GM19239 (cell line): Measurements from ENCODE around the gene ENO3.

Source experiments
- DNase-seq: peaks from one replicate; pipeline ENCODE4 v3.0.0; 2011; ENCODE audit warnings: low spot score; ENCODE audit not compliant: insufficient read length
- FAIRE-seq: peaks from 2 replicates; lab custom pipeline; 2011; peaks lifted over from hg19 to GRCh38; lab: Jason Lieb, UNC

Gene ENO3

DNA sequence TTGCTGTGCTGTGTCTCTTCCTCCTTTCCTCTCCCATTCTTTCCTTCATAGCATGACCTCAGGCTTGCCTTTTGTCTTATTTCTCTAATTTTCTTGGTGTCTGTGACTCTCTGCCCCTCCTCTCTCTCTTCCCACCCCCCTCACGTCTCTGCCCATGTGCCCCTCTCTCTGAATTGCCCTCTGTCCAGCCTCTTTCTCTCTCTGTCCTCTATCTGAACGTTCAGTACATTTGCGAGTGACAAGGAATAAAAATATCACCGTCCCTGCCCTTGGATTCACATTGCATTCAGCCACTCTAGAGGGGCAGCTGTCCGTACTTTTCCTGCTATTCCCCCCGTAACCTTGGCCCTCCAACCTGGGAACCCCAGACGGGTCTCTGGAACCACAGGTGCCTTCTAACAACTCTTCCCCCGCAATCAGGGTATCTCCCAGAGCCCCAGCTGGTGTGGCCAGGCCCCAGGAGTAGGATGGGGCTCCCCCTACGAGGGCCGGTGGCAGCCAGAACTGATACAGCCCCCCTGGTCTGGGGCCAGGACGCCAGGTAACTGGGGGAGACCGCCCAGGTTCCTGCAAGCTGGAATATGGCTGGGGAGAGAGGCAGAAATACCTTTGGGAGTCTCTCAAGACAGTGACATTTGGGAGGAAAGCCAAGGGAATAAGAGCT lies 48.6 kb downstream of the ENO3 start:
- no peak for DNase-seq
- no peak for FAIRE-seq

DNA sequence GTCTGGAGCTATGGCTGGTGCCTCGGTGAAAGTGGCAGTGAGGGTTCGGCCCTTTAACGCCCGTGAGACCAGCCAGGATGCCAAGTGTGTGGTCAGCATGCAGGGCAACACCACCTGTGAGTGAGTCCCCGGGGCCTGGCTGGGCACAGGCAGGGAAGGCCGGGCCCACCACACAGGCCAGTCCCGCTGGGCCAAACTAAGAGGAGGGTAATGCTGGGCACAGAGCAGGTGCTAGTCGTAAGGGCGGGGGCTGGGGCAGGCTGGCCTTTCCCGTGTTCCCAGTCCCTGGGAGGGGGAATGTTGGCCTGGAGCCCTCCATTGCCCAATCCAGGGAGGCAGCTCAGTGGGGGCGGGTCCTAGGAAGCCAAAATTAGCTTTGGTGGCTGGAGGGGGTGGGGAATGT lies 49.3 kb downstream of the ENO3 start:
- FAIRE-seq = no peak
- DNase-seq = no peak

DNA sequence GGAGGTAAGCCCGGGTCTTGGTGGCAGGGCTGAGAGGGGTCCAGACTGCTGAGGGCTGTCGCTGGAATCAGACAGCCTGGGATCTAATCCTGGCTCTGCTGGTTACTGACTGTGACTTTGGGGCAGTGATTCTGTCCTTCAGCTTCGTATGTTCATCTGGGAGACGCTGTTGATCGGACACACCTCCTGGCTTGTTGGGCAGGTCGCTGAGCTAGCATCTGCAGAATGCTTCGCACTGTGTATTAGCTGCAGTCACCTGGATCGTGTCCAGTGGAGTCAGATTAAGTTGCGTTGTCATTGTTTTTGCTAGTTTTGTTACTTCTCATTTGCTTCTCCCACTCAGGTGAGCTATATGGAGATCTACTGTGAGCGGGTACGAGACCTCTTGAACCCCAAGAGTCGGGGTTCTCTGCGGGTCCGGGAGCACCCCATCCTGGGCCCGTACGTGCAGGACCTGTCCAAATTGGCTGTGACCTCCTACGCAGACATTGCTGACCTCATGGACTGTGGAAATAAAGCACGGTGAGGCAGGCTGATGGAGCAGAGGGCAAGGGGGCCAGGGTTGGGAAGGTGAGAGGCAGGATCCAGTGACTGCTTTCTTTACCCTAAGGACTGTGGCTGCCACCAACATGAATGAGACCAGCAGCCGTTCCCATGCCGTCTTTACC lies 51.3 kb downstream of the ENO3 start:
- FAIRE-seq (no peak), DNase-seq (no peak)

DNA sequence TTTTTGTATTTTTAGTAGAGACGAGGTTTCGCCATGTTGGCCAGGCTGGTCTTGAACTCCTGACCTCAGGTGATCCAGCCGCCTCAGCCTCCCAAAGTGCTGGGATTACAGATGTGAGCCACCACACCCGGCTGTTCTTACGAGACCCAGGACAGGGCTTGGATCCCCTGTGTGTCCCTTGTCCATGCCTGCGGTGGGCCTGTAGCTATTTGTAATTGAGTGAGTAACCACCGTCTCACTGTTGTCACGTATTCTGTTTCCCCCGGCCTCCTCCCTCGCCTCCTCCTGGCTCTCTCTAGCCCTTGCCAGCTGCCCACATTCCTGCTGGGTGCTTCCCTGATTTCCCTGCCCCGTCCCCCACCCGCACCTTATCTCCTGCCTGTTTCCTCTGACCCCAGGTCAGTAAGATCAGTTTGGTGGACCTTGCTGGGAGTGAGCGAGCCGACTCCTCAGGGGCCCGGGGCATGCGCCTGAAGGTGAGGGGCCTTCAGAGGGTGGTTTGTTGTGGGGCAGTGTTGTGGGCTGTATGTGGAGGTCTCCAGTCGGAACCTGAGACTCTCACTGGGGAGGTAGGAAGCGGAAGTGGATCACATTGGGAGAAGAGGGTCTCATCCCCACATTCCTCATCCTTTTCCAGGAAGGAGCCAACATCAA lies 52.4 kb downstream of the ENO3 start:
- DNase-seq (no peak), FAIRE-seq (no peak)
